Esophagus squamous epithelium (tissue), 4 donors: ENCODE results near the gene NEK5.

Experiments used
- POLR2A ChIP-seq, 4 donors: fragments of 450-650 bp; IDR thresholded peaks; one replicate each; pipeline ENCODE4 v1.6.1; 2017; ENCODE audit warnings: antibody characterized with exemption in 4 of 4, mild to moderate bottlenecking in 4 of 4, moderate library complexity in 3 of 4
- TF ChIP-seq, protein P1 (sequence below), 6 experiments: fragments of 450-650 bp in 4 of 6; fragments of 200-600 bp in 2 of 6; sonication (generic) in 2 of 6; IDR thresholded peaks; one replicate each; pipeline ENCODE4 v1.5.1; 2016 to 2019; ENCODE audit warnings: antibody characterized with exemption in 6 of 6, mild to moderate bottlenecking in 4 of 6, moderate library complexity in 4 of 6

DNA sequence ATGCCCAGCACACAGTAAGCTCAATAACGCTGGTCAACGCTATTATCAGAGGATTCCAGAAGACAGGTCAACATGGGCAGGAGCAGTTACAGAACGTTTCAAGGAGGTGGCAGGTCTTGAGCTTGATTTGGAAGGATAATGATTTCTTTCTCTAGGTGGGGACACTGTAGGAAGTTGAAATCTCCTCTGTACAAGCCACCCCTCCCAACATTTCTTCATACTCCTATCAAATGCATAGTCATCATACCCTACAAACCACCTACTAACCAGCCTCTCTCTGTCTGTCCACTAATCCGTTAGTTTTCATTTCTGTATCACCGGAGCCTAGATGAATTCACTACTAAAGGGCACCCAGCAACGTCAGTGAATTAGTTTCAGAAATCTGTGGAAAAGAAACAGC, 118.9 kb downstream of the NEK5 start:
- no peak for TF ChIP-seq POLR2A (IDR thresholded peaks at IDR 0.05)
- TF ChIP-seq, protein P1, sequence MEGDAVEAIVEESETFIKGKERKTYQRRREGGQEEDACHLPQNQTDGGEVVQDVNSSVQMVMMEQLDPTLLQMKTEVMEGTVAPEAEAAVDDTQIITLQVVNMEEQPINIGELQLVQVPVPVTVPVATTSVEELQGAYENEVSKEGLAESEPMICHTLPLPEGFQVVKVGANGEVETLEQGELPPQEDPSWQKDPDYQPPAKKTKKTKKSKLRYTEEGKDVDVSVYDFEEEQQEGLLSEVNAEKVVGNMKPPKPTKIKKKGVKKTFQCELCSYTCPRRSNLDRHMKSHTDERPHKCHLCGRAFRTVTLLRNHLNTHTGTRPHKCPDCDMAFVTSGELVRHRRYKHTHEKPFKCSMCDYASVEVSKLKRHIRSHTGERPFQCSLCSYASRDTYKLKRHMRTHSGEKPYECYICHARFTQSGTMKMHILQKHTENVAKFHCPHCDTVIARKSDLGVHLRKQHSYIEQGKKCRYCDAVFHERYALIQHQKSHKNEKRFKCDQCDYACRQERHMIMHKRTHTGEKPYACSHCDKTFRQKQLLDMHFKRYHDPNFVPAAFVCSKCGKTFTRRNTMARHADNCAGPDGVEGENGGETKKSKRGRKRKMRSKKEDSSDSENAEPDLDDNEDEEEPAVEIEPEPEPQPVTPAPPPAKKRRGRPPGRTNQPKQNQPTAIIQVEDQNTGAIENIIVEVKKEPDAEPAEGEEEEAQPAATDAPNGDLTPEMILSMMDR (IDR thresholded peaks at IDR 0.05) = no peak
